Muscle layer of colon (tissue), 2 donors: Measurements from ENCODE around the gene NFATC1.
"Not testable (repeated sequence)": the region's sequence is repeated elsewhere in the genome, so short reads cannot be mapped to it uniquely, and the experiment has no call there.

ENCODE experiments used
- H3K27ac ChIP-seq: one replicate; pipeline ENCODE4 v1.7.0; 2013; ENCODE audit warnings: low read depth, mild to moderate bottlenecking, low read length, moderate library complexity
- H3K27me3 ChIP-seq, 2 donors: one replicate each; pipeline ENCODE4 v1.7.0; 2013; ENCODE audit warnings: low read length in 2 of 2, mild to moderate bottlenecking in 2 of 2; ENCODE audit not compliant: insufficient read depth in 2 of 2, control insufficient read depth in 1 of 2
- H3K36me3 ChIP-seq: one replicate; pipeline ENCODE4 v1.7.0; 2013; ENCODE audit warnings: mild to moderate bottlenecking, low read length; ENCODE audit not compliant: insufficient read depth
- H3K4me1 ChIP-seq: one replicate; pipeline ENCODE4 v1.7.0; 2013; ENCODE audit warnings: mild to moderate bottlenecking, low read length; ENCODE audit not compliant: insufficient read depth
- H3K4me3 ChIP-seq, 2 donors: one replicate each; pipeline ENCODE4 v1.7.0; 2013; ENCODE audit warnings: low read length in 2 of 2, low read depth in 1 of 2, mild to moderate bottlenecking in 1 of 2, moderate library complexity in 1 of 2
- H3K9ac ChIP-seq: one replicate; pipeline ENCODE4 v1.7.0; 2013; ENCODE audit warnings: low read length
- H3K9me3 ChIP-seq: one replicate; pipeline ENCODE4 v1.7.0; 2013; ENCODE audit warnings: mild to moderate bottlenecking, low read length
- donor health status: abdominal sarcoma.
- donor health status: Adenocarcinoma of cecum.

NFATC1 gene

GRCh38 chr18:79496978-79497637, 101.4 kb downstream of the NFATC1 start:
- no peaks in the 10 kb centered on the region for H3K9me3 ChIP-seq
- H3K9ac ChIP-seq, result peak overlapping the region; percentile 2

GRCh38 chr18:79497638-79498081, 101.9 kb downstream of the NFATC1 start:
- peak overlapping the region in 1 of 2 donors; percentile 0 for H3K4me3 ChIP-seq
- H3K9me3 ChIP-seq, result no peaks in the 10 kb centered on the region
- H3K27ac ChIP-seq, result peak overlapping the region; percentile 68
- H3K27me3 ChIP-seq, result no peaks in the 10 kb centered on the region
- H3K9ac ChIP-seq, result peak overlapping the region; percentile 2
- no peaks in the 10 kb centered on the region for H3K36me3 ChIP-seq
- H3K4me1 ChIP-seq, result peaks cover 30% of the 10 kb centered on the region

More at GRCh38 chr18:79496978-79497637, 101.4 kb downstream of the NFATC1 start:
- Histone ChIP-seq H3K27me3 (no peaks in the 10 kb centered on the region), H3K4me1 (peaks cover 30% of the 10 kb centered on the region), H3K27ac (peak overlapping the region; percentile 68), H3K36me3 (no peaks in the 10 kb centered on the region), H3K4me3 (peak overlapping the region in 1 of 2 donors; percentile 0)

- Histone ChIP-seq H3K9ac (no peak overlapping the region), H3K27ac (no peak overlapping the region), H3K36me3 (peaks cover 5% of the 10 kb centered on the region)
These were observed 102.9 kb downstream of the NFATC1 start for GRCh38 chr18:79498662-79499061.

GRCh38 chr18:79501006-79501405, 105.3 kb downstream of the NFATC1 start:
- Histone ChIP-seq H3K4me1 (peaks cover 25% of the 10 kb centered on the region), H3K9me3 (no peaks in the 10 kb centered on the region), H3K27ac (no peak overlapping the region), H3K27me3 (no peaks in the 10 kb centered on the region), H3K36me3 (peaks cover 5% of the 10 kb centered on the region), H3K4me3 (no peak overlapping the region), H3K9ac (no peak overlapping the region)

More at GRCh38 chr18:79498662-79499061, 102.9 kb downstream of the NFATC1 start:
- no peaks in the 10 kb centered on the region for H3K9me3 ChIP-seq
- H3K4me1 ChIP-seq, result peaks cover 30% of the 10 kb centered on the region
- H3K27me3 ChIP-seq, result no peaks in the 10 kb centered on the region
- no peak overlapping the region for H3K4me3 ChIP-seq

GRCh38 chr18:79502782-79503181, 107.1 kb downstream of the NFATC1 start:
- no peaks in the 10 kb centered on the region for H3K27me3 ChIP-seq
- no peak overlapping the region for H3K4me3 ChIP-seq
- no peak overlapping the region for H3K27ac ChIP-seq
- H3K9ac ChIP-seq, result no peak overlapping the region
- no peaks in the 10 kb centered on the region for H3K9me3 ChIP-seq
- H3K36me3 ChIP-seq, result peaks cover 5% of the 10 kb centered on the region
- peaks cover 23% of the 10 kb centered on the region for H3K4me1 ChIP-seq

GRCh38 chr18:79503406-79503805, 107.7 kb downstream of the NFATC1 start:
- no peak overlapping the region for H3K4me3 ChIP-seq
- H3K27me3 ChIP-seq, result no peaks in the 10 kb centered on the region
- peaks cover 5% of the 10 kb centered on the region for H3K36me3 ChIP-seq
- H3K9ac ChIP-seq, result no peak overlapping the region
- H3K9me3 ChIP-seq, result no peaks in the 10 kb centered on the region
- H3K4me1 ChIP-seq, result peaks cover 26% of the 10 kb centered on the region
- no peak overlapping the region for H3K27ac ChIP-seq

GRCh38 chr18:79504034-79504433, 108.3 kb downstream of the NFATC1 start:
- Histone ChIP-seq H3K9me3 (no peaks in the 10 kb centered on the region), H3K27ac (no peak overlapping the region), H3K27me3 (no peaks in the 10 kb centered on the region), H3K4me1 (peaks cover 32% of the 10 kb centered on the region), H3K9ac (no peak overlapping the region), H3K4me3 (no peak overlapping the region), H3K36me3 (peaks cover 5% of the 10 kb centered on the region)

- not testable (repeated sequence) for H3K9me3 ChIP-seq, H3K27me3 ChIP-seq, H3K36me3 ChIP-seq, H3K4me3 ChIP-seq, H3K9ac ChIP-seq, H3K27ac ChIP-seq
- peaks cover 33% of the 10 kb centered on the region for H3K4me1 ChIP-seq
These were observed 108.8 kb downstream of the NFATC1 start for GRCh38 chr18:79504495-79504894.

- peak overlapping the region; percentile 97 for H3K27ac ChIP-seq
- H3K4me1 ChIP-seq, result peaks cover 33% of the 10 kb centered on the region
- not testable (repeated sequence) for H3K9ac ChIP-seq, H3K36me3 ChIP-seq, H3K27me3 ChIP-seq, H3K9me3 ChIP-seq, H3K4me3 ChIP-seq
These were observed 109.7 kb downstream of the NFATC1 start for GRCh38 chr18:79505465-79505864.

GRCh38 chr18:79506191-79507075, 110.7 kb downstream of the NFATC1 start:
- peak overlapping the region in 1 of 2 donors; percentile 74 for H3K4me3 ChIP-seq
- H3K27me3 ChIP-seq, result no peaks in the 10 kb centered on the region
- H3K27ac ChIP-seq, result peak overlapping the region; percentile 97
- H3K9me3 ChIP-seq, result no peaks in the 10 kb centered on the region
- H3K9ac ChIP-seq, result peak overlapping the region; percentile 47
- H3K4me1 ChIP-seq, result peaks cover 33% of the 10 kb centered on the region
- peaks cover 5% of the 10 kb centered on the region for H3K36me3 ChIP-seq

GRCh38 chr18:79507076-79507545, 111.4 kb downstream of the NFATC1 start:
- Histone ChIP-seq H3K9me3 (no peaks in the 10 kb centered on the region), H3K36me3 (peaks cover 5% of the 10 kb centered on the region), H3K27me3 (no peaks in the 10 kb centered on the region), H3K9ac (peak overlapping the region; percentile 47), H3K4me3 (peak overlapping the region; percentile 53 to 74), H3K4me1 (peaks cover 33% of the 10 kb centered on the region), H3K27ac (peak overlapping the region; percentile 97)
